Hepatocyte (in vitro differentiated cells): Measurements from ENCODE around the gene RLF. TPM values are rescaled to one million over a fixed set of nuclear protein-coding genes. Genes with fewer than 3 reads are reported as not detected.

Source experiments
- DNase-seq: peaks from one replicate; pipeline ENCODE4 v3.0.0-alpha.2; 2016; ENCODE audit warnings: low spot score
- H2AFZ ChIP-seq: fragments of 200-600 bp; sonication (generic); 2 replicates; pipeline ENCODE4 v1.6.0; 2016; ENCODE audit warnings: antibody characterized with exemption, mild to moderate bottlenecking
- H3K27ac ChIP-seq: fragments of 200-600 bp; sonication (generic); 2 replicates; pipeline ENCODE4 v1.5.1; 2016; ENCODE audit warnings: mild to moderate bottlenecking
- H3K27me3 ChIP-seq: fragments of 200-600 bp; sonication (generic); 2 replicates; pipeline ENCODE4 v1.6.1; 2016
- H3K36me3 ChIP-seq: fragments of 200-600 bp; sonication (generic); replicated peaks from 2 replicates; pipeline ENCODE4 v1.5.1; 2016; ENCODE audit warnings: low read depth; ENCODE audit not compliant: insufficient read depth
- H3K4me1 ChIP-seq: fragments of 200-600 bp; sonication (generic); 2 replicates; pipeline ENCODE4 v1.5.1; 2016; ENCODE audit warnings: mild to moderate bottlenecking, moderate library complexity; ENCODE audit not compliant: insufficient read depth
- H3K4me2 ChIP-seq: fragments of 200-600 bp; sonication (generic); 2 replicates; pipeline ENCODE4 v1.6.0; 2016
- H3K4me3 ChIP-seq: fragments of 200-600 bp; sonication (generic); 2 replicates; pipeline ENCODE4 v1.5.1; 2016; ENCODE audit warnings: mild to moderate bottlenecking
- H3K79me2 ChIP-seq: fragments of 200-600 bp; sonication (generic); 2 replicates; pipeline ENCODE4 v1.6.0; 2017; ENCODE audit warnings: mild to moderate bottlenecking
- H3K9me2 ChIP-seq: fragments of 200-600 bp; sonication (generic); replicated peaks from 2 replicates; pipeline ENCODE4 v1.6.0; 2017; ENCODE audit warnings: mild to moderate bottlenecking; ENCODE audit not compliant: insufficient read depth
- H3K9me3 ChIP-seq: fragments of 200-600 bp; sonication (generic); 2 replicates; pipeline ENCODE4 v1.5.1; 2016; ENCODE audit warnings: low read depth, mild to moderate bottlenecking
- H4K20me1 ChIP-seq: fragments of 200-600 bp; sonication (generic); 2 replicates; pipeline ENCODE4 v1.6.0; 2016; ENCODE audit warnings: mild to moderate bottlenecking; ENCODE audit not compliant: insufficient read depth, poor library complexity, severe bottlenecking
- CTCF ChIP-seq: fragments of 200-600 bp; sonication (generic); IDR thresholded peaks from 2 replicates; pipeline ENCODE4 v1.5.1; 2016; ENCODE audit warnings: antibody characterized with exemption, mild to moderate bottlenecking; ENCODE audit not compliant: poor library complexity
- EZH2 ChIP-seq: fragments of 200-600 bp; sonication (generic); IDR thresholded peaks from 2 replicates; pipeline ENCODE4 v1.6.1; 2016; ENCODE audit warnings: antibody characterized with exemption, mild to moderate bottlenecking, borderline replicate concordance
- EZH2phosphoT487 ChIP-seq: fragments of 200-600 bp; sonication (generic); IDR thresholded peaks from one replicate; pipeline ENCODE4 v1.6.1; 2018; ENCODE audit warnings: antibody characterized with exemption, mild to moderate bottlenecking, low read depth, moderate library complexity; ENCODE audit not compliant: unreplicated experiment, severe bottlenecking
- WGBS: methylation state at CpG from one replicate; pipeline ENCODE4 v1.1.6; 2016; ENCODE audit warnings: low lambda C conversion rate; ENCODE audit errors: missing lambda C conversion rate; 5-methylcytosine and 5-hydroxymethylcytosine counted together
- polyA plus RNA-seq: library from polyadenylated mRNA; unstranded; fragments of >200 nt; fragmentation: Nextera tagmentation; extraction: Ambion mirVana; gene quantifications from 2 replicates; pipeline ENCODE4 v1.2.1, GENCODE V29; 2016
- total RNA-seq: library from RNA; depleted of rRNA; stranded (reverse); fragments of >200 nt; gene quantifications from 2 replicates; pipeline ENCODE4 v1.2.3, GENCODE V29; 2014

RLF gene
- total and polyA plus RNA-seq, 2 experiments from 2014 or later: 3.9 to 18.8 TPM

- TF ChIP-seq EZH2 (no peak), CTCF (peak; percentile 77)
- Histone ChIP-seq H3K79me2 (no peaks in the 10 kb centered on the region), H3K4me3 (no peak overlapping the region), H3K9me2 (no peaks in the 10 kb centered on the region), H3K27ac (no peak overlapping the region), H3K4me2 (peak overlapping the region; percentile 39), H3K4me1 (no peaks in the 10 kb centered on the region), H4K20me1 (no peaks in the 10 kb centered on the region), H3K27me3 (peaks cover 7% of the 10 kb centered on the region), H3K9me3 (no peaks in the 10 kb centered on the region), H2AFZ (peak overlapping the region; percentile 61), H3K36me3 (no peaks in the 10 kb centered on the region)
- 2% methylated on average over 2 of the region's 2 CpGs for WGBS
- peak; percentile 61 for DNase-seq
Observed at GRCh38 chr1:40153073-40153770, 8.0 kb upstream of the RLF start.

DNA sequence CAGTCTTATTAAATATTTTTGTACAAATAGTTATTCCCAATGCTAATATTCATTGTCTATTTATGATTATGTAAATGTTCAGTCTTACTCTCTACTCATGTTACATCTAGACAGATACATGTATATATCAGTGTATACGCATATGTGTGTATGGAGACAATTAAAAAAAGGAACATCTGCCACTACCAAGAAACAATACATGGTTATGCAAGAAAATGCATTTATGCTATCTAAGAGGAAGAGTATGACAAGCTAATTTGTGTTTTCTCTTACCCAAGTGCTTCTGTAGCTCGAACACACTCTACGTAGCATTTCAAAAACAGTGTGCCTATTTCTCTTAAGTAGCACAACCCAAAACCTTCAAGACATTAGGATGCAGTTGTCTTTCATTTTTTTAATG lies 6.1 kb upstream of the RLF start:
- WGBS: 93% methylated on average over 3 of the region's 3 CpGs
- no peak for DNase-seq

DNA sequence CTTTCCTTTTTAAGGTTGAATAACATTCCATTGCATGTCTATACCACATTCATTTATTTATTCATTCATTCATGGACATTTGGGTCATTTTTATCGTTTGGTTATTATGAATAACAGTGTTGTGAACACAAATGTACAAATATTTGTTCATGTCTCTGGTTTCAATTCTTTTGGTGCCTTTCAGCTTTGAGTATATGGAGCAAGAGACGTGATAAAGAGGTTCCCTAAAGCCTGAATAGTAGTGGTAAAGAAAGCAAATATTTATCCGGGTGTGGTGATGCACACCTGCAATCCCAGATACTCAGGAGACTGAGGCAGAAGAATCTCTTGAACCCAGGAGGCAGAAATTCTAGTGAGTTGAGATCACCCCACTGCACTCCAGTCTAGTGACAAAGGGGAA lies 5.3 kb upstream of the RLF start:
- H2AFZ ChIP-seq: no peak overlapping the region
- no peaks in the 10 kb centered on the region for H3K36me3 ChIP-seq
- H4K20me1 ChIP-seq: no peaks in the 10 kb centered on the region
- H3K4me2 ChIP-seq: no peak overlapping the region
- no peaks in the 10 kb centered on the region for H3K9me2 ChIP-seq
- peaks cover 3% of the 10 kb centered on the region for H3K27me3 ChIP-seq
- H3K9me3 ChIP-seq: no peaks in the 10 kb centered on the region
- no peaks in the 10 kb centered on the region for H3K79me2 ChIP-seq
- H3K4me1 ChIP-seq: peaks cover 4% of the 10 kb centered on the region
- H3K27ac ChIP-seq: no peak overlapping the region
- no peak for DNase-seq
- TF ChIP-seq CTCF: no peak
- no peak for TF ChIP-seq EZH2
- no peak for TF ChIP-seq EZH2phosphoT487
- 52% methylated on average over 3 of the region's 3 CpGs for WGBS
- H3K4me3 ChIP-seq: no peak overlapping the region

More for the DNA sequence above, 6.1 kb upstream of the RLF start:
- no peak overlapping the region for H3K4me3 ChIP-seq
- H2AFZ ChIP-seq: no peak overlapping the region
- H4K20me1 ChIP-seq: no peaks in the 10 kb centered on the region
- H3K9me2 ChIP-seq: no peaks in the 10 kb centered on the region
- no peaks in the 10 kb centered on the region for H3K36me3 ChIP-seq
- H3K27ac ChIP-seq: no peak overlapping the region
- H3K4me1 ChIP-seq: no peaks in the 10 kb centered on the region
- H3K4me2 ChIP-seq: no peak overlapping the region
- no peaks in the 10 kb centered on the region for H3K9me3 ChIP-seq
- TF ChIP-seq EZH2phosphoT487: no peak
- TF ChIP-seq CTCF: no peak
- no peak for TF ChIP-seq EZH2
- peaks cover 3% of the 10 kb centered on the region for H3K27me3 ChIP-seq
- no peaks in the 10 kb centered on the region for H3K79me2 ChIP-seq
